Epithelial cell of prostate (primary cell): ENCODE measurements around the gene SDK1.
"Not testable (repeated sequence)": the region's sequence is repeated elsewhere in the genome, so short reads cannot be mapped to it uniquely, and the experiment has no call there.

Source experiments
- DNase-seq: peaks from one replicate; pipeline ENCODE4 v3.0.0-alpha.2; 2011; ENCODE audit warnings: low read depth, low spot score
- H3K27ac ChIP-seq: fragments of 450-650 bp; 2 replicates; pipeline ENCODE4 v1.5.1; 2017; ENCODE audit warnings: mild to moderate bottlenecking

The SDK1 gene

GRCh38 chr7:4072161-4072925 lies 771.3 kb downstream of the SDK1 start:
- DNase-seq = no peak

GRCh38 chr7:4073052-4073451 lies 772.0 kb downstream of the SDK1 start:
- no peak overlapping the region for H3K27ac ChIP-seq
- DNase-seq = no peak

More at GRCh38 chr7:4072161-4072925, 771.3 kb downstream of the SDK1 start:
- H3K27ac ChIP-seq = no peak overlapping the region

- no peak for DNase-seq
- H3K27ac ChIP-seq = no peak overlapping the region
Observed at GRCh38 chr7:4073750-4074149, 772.7 kb downstream of the SDK1 start.

- DNase-seq = no peak
- H3K27ac ChIP-seq = no peak overlapping the region
Observed at GRCh38 chr7:4074407-4074806, 773.4 kb downstream of the SDK1 start.

GRCh38 chr7:4074994-4075393 lies 773.9 kb downstream of the SDK1 start:
- H3K27ac ChIP-seq = no peak overlapping the region
- DNase-seq = no peak

- H3K27ac ChIP-seq = no peak overlapping the region
- no peak for DNase-seq
Observed at GRCh38 chr7:4076701-4077294, 775.7 kb downstream of the SDK1 start.

GRCh38 chr7:4077980-4078379 lies 776.9 kb downstream of the SDK1 start:
- no peak overlapping the region for H3K27ac ChIP-seq
- no peak for DNase-seq

GRCh38 chr7:4078580-4078979 lies 777.5 kb downstream of the SDK1 start:
- H3K27ac ChIP-seq = no peak overlapping the region
- DNase-seq = no peak

GRCh38 chr7:4079366-4079765 lies 778.3 kb downstream of the SDK1 start:
- DNase-seq = no peak
- H3K27ac ChIP-seq = no peak overlapping the region

- no peak for DNase-seq
- H3K27ac ChIP-seq = no peak overlapping the region
Observed at GRCh38 chr7:4079956-4080355, 778.9 kb downstream of the SDK1 start.

- H3K27ac ChIP-seq = no peak overlapping the region
- DNase-seq = no peak
Observed at GRCh38 chr7:4080954-4081353, 779.9 kb downstream of the SDK1 start.

GRCh38 chr7:4083513-4083912 lies 782.5 kb downstream of the SDK1 start:
- DNase-seq = no peak
- H3K27ac ChIP-seq = no peak overlapping the region

- H3K27ac ChIP-seq = no peak overlapping the region
- no peak for DNase-seq
Observed at GRCh38 chr7:4084271-4084670, 783.2 kb downstream of the SDK1 start.

GRCh38 chr7:4085937-4086691 lies 785.1 kb downstream of the SDK1 start:
- DNase-seq = no peak
- no peak overlapping the region for H3K27ac ChIP-seq

GRCh38 chr7:4086723-4087122 lies 785.7 kb downstream of the SDK1 start:
- no peak overlapping the region for H3K27ac ChIP-seq
- DNase-seq = no peak

GRCh38 chr7:4091767-4092166 lies 790.7 kb downstream of the SDK1 start:
- no peak overlapping the region for H3K27ac ChIP-seq
- no peak for DNase-seq

GRCh38 chr7:4093035-4093434 lies 792.0 kb downstream of the SDK1 start:
- H3K27ac ChIP-seq = no peak overlapping the region
- DNase-seq = no peak

- DNase-seq = no peak
Observed at GRCh38 chr7:4093483-4093882, 792.4 kb downstream of the SDK1 start.

GRCh38 chr7:4094158-4094557 lies 793.1 kb downstream of the SDK1 start:
- DNase-seq = not testable (repeated sequence)

More at GRCh38 chr7:4093483-4093882, 792.4 kb downstream of the SDK1 start:
- H3K27ac ChIP-seq = no peak overlapping the region

GRCh38 chr7:4097001-4097609 lies 796.1 kb downstream of the SDK1 start:
- no peak overlapping the region for H3K27ac ChIP-seq
- DNase-seq = no peak

More at GRCh38 chr7:4094158-4094557, 793.1 kb downstream of the SDK1 start:
- not testable (repeated sequence) for H3K27ac ChIP-seq

GRCh38 chr7:4098169-4098568 lies 797.1 kb downstream of the SDK1 start:
- H3K27ac ChIP-seq = no peak overlapping the region
- DNase-seq = no peak
